ENCODE results near the gene ARMC2.
A peak's percentile ranks its signal among the peaks of the same experiment; 100 is the strongest.
"Not testable (repeated sequence)": the region's sequence is repeated elsewhere in the genome, so short reads cannot be mapped to it uniquely, and the experiment has no call there.

ARMC2 gene

GRCh38 chr6:108872141-108872557, 23.9 kb downstream of the ARMC2 start:
- no peak for DNase-seq (ENCODE audit: low read depth)

- DNase-seq (ENCODE audit: low read depth): no peak
Observed at GRCh38 chr6:108872575-108872974, 24.4 kb downstream of the ARMC2 start.

- DNase-seq (ENCODE audit: low read depth): no peak
Observed at GRCh38 chr6:108873251-108873650, 25.0 kb downstream of the ARMC2 start.

- no peak for DNase-seq (ENCODE audit: low read depth)
Observed at GRCh38 chr6:108873971-108874370, 25.7 kb downstream of the ARMC2 start.

- DNase-seq (ENCODE audit: low read depth): no peak
Observed at GRCh38 chr6:108874470-108875160, 26.4 kb downstream of the ARMC2 start.

- no peak for DNase-seq (ENCODE audit: low read depth)
Observed at GRCh38 chr6:108875161-108875555, 26.9 kb downstream of the ARMC2 start.

- no peak for DNase-seq (ENCODE audit: low read depth)
Observed at GRCh38 chr6:108877046-108877751, 29.0 kb downstream of the ARMC2 start.

GRCh38 chr6:108878942-108879341, 30.7 kb downstream of the ARMC2 start:
- no peak for DNase-seq (ENCODE audit: low read depth)

GRCh38 chr6:108883172-108883571, 35.0 kb downstream of the ARMC2 start:
- DNase-seq (ENCODE audit: low read depth): no peak

GRCh38 chr6:108884211-108885059, 36.2 kb downstream of the ARMC2 start:
- DNase-seq (ENCODE audit: low read depth): no peak

- DNase-seq (ENCODE audit: low read depth): no peak
Observed at GRCh38 chr6:108888052-108888451, 39.8 kb downstream of the ARMC2 start.

GRCh38 chr6:108888745-108889144, 40.5 kb downstream of the ARMC2 start:
- DNase-seq (ENCODE audit: low read depth): no peak

GRCh38 chr6:108890898-108891297, 42.7 kb downstream of the ARMC2 start:
- DNase-seq (ENCODE audit: low read depth): not testable (repeated sequence)

- DNase-seq (ENCODE audit: low read depth): no peak
Observed at GRCh38 chr6:108895571-108895970, 47.3 kb downstream of the ARMC2 start.

- peak; percentile 67 for DNase-seq (ENCODE audit: low read depth)
Observed at GRCh38 chr6:108896111-108896661, 48.0 kb downstream of the ARMC2 start.

GRCh38 chr6:108897371-108897770, 49.1 kb downstream of the ARMC2 start:
- no peak for DNase-seq (ENCODE audit: low read depth)

- DNase-seq (ENCODE audit: low read depth): no peak
Observed at GRCh38 chr6:108902382-108902792, 54.2 kb downstream of the ARMC2 start.

- no peak for DNase-seq (ENCODE audit: low read depth)
Observed at GRCh38 chr6:108903796-108904195, 55.6 kb downstream of the ARMC2 start.

- no peak for DNase-seq (ENCODE audit: low read depth)
Observed at GRCh38 chr6:108904741-108905140, 56.5 kb downstream of the ARMC2 start.

GRCh38 chr6:108914235-108915022, 66.2 kb downstream of the ARMC2 start:
- no peak for DNase-seq (ENCODE audit: low read depth)

- DNase-seq (ENCODE audit: low read depth): no peak
Observed at GRCh38 chr6:108915258-108915657, 67.0 kb downstream of the ARMC2 start.
